HEK293 (cell line): Measurements from ENCODE around the gene CYP26A1.

ENCODE experiments used
- CTCF ChIA-PET: fragments of 350-600 bp; formaldehyde crosslinking; extraction: SDS; loops from one replicate; lab custom pipeline; 2021; ENCODE audit warnings: antibody characterized with exemption; lab: Yijun Ruan, JAX
- POLR2A ChIA-PET: fragments of 300-600 bp; formaldehyde crosslinking; extraction: SDS; loops from one replicate; lab custom pipeline; 2020; ENCODE audit warnings: antibody characterized with exemption, inconsistent platforms; lab: Yijun Ruan, JAX
- H3K27ac ChIP-seq: fragments of 200-500 bp; sonication (Bioruptor generic); 2 replicates; pipeline ENCODE4 v1.5.1; 2014; ENCODE audit warnings: low read depth, low read length, control low read depth, inconsistent platforms; ENCODE audit errors: extremely low read depth
- H3K36me3 ChIP-seq, 2 experiments: fragments of 200-500 bp in 1 of 2; sonication (Bioruptor generic) in 1 of 2; 1 replicate in 1 of 2; 2 replicates in 1 of 2; pipeline ENCODE4 v1.5.1; 2014 to 2017; ENCODE audit warnings: inconsistent platforms in 2 of 2, low read length in 2 of 2; ENCODE audit not compliant: control insufficient read depth in 2 of 2, insufficient read depth in 1 of 2
- H3K4me1 ChIP-seq: fragments of 200-500 bp; sonication (Bioruptor generic); 2 replicates; pipeline ENCODE4 v1.5.1; 2014; ENCODE audit warnings: mild to moderate bottlenecking, low read length, inconsistent platforms; ENCODE audit not compliant: control insufficient read depth, insufficient read depth
- H3K4me3 ChIP-seq: 2 replicates; pipeline ENCODE4 v1.5.1; 2011; ENCODE audit warnings: low read depth, mild to moderate bottlenecking, control low read depth, low read length, moderate library complexity
- H3K9me3 ChIP-seq: fragments of 200-500 bp; sonication (Bioruptor generic); 2 replicates; pipeline ENCODE4 v1.5.1; 2014; ENCODE audit warnings: low read depth, low read length, inconsistent platforms; ENCODE audit not compliant: control insufficient read depth, insufficient read depth
- MZF1 ChIP-seq: fragments of 450-650 bp; formaldehyde crosslinking; IDR thresholded peaks from 2 replicates; pipeline ENCODE4 v1.5.1; 2017; ENCODE audit warnings: missing biosample characterization, missing genetic modification characterization, borderline replicate concordance
- SP3 ChIP-seq: fragments of 450-650 bp; formaldehyde crosslinking; IDR thresholded peaks from 2 replicates; pipeline ENCODE4 v1.5.1; 2016; ENCODE audit warnings: missing biosample characterization, missing genetic modification characterization
- WT1 ChIP-seq: fragments of 450-650 bp; formaldehyde crosslinking; IDR thresholded peaks from 2 replicates; pipeline ENCODE4 v1.5.1; 2016; ENCODE audit warnings: missing biosample characterization, missing genetic modification characterization
- ZIC2 ChIP-seq: fragments of 450-650 bp; formaldehyde crosslinking; IDR thresholded peaks from 2 replicates; pipeline ENCODE4 v1.5.1; 2016; ENCODE audit warnings: missing biosample characterization, missing genetic modification characterization
- ZNF138 ChIP-seq: fragments of 450-650 bp; formaldehyde crosslinking; IDR thresholded peaks from 2 replicates; pipeline ENCODE4 v1.5.1; 2016; ENCODE audit warnings: missing biosample characterization, missing genetic modification characterization, borderline replicate concordance
- ZNF423 ChIP-seq: fragments of 450-650 bp; formaldehyde crosslinking; IDR thresholded peaks from 2 replicates; pipeline ENCODE4 v1.5.1; 2016; ENCODE audit warnings: missing biosample characterization, missing genetic modification characterization
- ZNF571 ChIP-seq: fragments of 450-650 bp; formaldehyde crosslinking; IDR thresholded peaks from 2 replicates; pipeline ENCODE4 v1.5.0; 2017; ENCODE audit warnings: missing biosample characterization, missing genetic modification characterization
- ZNF585B ChIP-seq: fragments of 450-650 bp; formaldehyde crosslinking; IDR thresholded peaks from 2 replicates; pipeline ENCODE4 v1.5.1; 2016; ENCODE audit warnings: missing biosample characterization, missing genetic modification characterization
- ZNF76 ChIP-seq: fragments of 450-650 bp; formaldehyde crosslinking; IDR thresholded peaks from 2 replicates; pipeline ENCODE4; 2016; ENCODE audit warnings: low read depth, missing biosample characterization, missing genetic modification characterization, borderline replicate concordance
- ZNF776 ChIP-seq: fragments of 450-650 bp; formaldehyde crosslinking; IDR thresholded peaks from 2 replicates; pipeline ENCODE4 v1.5.0; 2017; ENCODE audit warnings: missing biosample characterization, missing genetic modification characterization, borderline replicate concordance
- ZSCAN30 ChIP-seq: fragments of 450-650 bp; IDR thresholded peaks from 2 replicates; pipeline ENCODE4 v1.5.1; 2018; ENCODE audit warnings: missing biosample characterization, mild to moderate bottlenecking, missing genetic modification characterization, moderate library complexity
- ZXDB ChIP-seq: fragments of 450-650 bp; formaldehyde crosslinking; IDR thresholded peaks from 2 replicates; pipeline ENCODE4 v1.5.1; 2016; ENCODE audit warnings: missing biosample characterization, missing genetic modification characterization
- TF ChIP-seq, protein P1 (sequence below): fragments of 450-650 bp; formaldehyde crosslinking; IDR thresholded peaks from 2 replicates; pipeline ENCODE4 v1.5.1; 2017; ENCODE audit warnings: missing biosample characterization, missing genetic modification characterization
- TF ChIP-seq, protein P2 (sequence below): fragments of 450-650 bp; IDR thresholded peaks from 2 replicates; pipeline ENCODE4 v1.5.1; 2018; ENCODE audit warnings: missing biosample characterization, missing genetic modification characterization
- TF ChIP-seq, protein P3 (sequence below): fragments of 450-650 bp; formaldehyde crosslinking; IDR thresholded peaks from 2 replicates; pipeline ENCODE4 v1.5.1; 2016; ENCODE audit warnings: missing biosample characterization, missing genetic modification characterization
- TF ChIP-seq, protein P4 (sequence below): IDR thresholded peaks from 2 replicates; pipeline ENCODE4 v1.6.1; 2011; ENCODE audit warnings: mild to moderate bottlenecking, low read depth, low read length, borderline replicate concordance
- TF ChIP-seq, protein P5 (sequence below): fragments of 450-650 bp; formaldehyde crosslinking; IDR thresholded peaks from 2 replicates; pipeline ENCODE4 v1.5.1; 2016; ENCODE audit warnings: missing biosample characterization, missing genetic modification characterization

The CYP26A1 gene

DNA sequence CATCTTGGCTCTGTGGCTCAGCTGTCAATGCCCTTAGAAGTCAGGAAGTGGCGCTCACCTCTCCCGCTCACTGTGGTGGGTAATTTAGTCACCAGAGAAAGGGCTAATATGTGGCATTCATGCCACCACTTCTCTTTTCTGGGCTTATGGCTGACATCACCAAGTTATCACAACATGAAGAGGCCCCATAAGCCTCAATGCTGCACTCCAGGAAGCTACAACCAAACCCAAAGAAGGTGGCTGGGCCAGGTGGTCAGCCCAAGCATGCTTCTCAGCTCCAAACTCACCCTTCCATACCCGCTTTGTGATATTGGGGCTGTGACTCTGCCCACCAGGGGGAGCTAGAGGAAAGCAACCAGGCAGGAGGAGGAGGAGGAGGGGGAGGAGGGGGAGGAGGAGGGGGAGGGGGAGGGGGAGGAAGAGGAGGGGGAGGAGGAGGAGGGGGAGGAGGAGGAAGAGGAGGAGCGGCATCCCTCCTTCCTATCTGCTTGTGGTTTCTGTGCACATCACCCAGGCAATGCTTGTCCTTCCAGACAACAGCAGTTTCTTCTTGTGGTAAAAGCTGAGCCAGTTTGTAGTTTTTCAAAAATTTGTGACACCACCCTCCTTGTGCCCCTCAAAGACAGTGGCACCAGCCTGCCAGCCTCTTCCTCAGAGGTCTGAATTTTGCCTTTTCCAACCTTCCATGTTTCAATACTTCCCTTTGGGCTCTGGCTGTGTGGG, 42.1 kb downstream of the CYP26A1 start (continued):
- TF ChIP-seq, protein P1, sequence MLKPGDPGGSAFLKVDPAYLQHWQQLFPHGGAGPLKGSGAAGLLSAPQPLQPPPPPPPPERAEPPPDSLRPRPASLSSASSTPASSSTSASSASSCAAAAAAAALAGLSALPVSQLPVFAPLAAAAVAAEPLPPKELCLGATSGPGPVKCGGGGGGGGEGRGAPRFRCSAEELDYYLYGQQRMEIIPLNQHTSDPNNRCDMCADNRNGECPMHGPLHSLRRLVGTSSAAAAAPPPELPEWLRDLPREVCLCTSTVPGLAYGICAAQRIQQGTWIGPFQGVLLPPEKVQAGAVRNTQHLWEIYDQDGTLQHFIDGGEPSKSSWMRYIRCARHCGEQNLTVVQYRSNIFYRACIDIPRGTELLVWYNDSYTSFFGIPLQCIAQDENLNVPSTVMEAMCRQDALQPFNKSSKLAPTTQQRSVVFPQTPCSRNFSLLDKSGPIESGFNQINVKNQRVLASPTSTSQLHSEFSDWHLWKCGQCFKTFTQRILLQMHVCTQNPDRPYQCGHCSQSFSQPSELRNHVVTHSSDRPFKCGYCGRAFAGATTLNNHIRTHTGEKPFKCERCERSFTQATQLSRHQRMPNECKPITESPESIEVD: no peak
- TF ChIP-seq MZF1 (tag by site-specific recombination): no peak
- no peak for TF ChIP-seq ZIC2 (tag by site-specific recombination)
- TF ChIP-seq, protein P2, sequence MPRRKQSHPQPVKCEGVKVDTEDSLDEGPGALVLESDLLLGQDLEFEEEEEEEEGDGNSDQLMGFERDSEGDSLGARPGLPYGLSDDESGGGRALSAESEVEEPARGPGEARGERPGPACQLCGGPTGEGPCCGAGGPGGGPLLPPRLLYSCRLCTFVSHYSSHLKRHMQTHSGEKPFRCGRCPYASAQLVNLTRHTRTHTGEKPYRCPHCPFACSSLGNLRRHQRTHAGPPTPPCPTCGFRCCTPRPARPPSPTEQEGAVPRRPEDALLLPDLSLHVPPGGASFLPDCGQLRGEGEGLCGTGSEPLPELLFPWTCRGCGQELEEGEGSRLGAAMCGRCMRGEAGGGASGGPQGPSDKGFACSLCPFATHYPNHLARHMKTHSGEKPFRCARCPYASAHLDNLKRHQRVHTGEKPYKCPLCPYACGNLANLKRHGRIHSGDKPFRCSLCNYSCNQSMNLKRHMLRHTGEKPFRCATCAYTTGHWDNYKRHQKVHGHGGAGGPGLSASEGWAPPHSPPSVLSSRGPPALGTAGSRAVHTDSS (tag by site-specific recombination): peak; percentile 40; the same call in 1 of the 2 replicates
- TF ChIP-seq ZNF423 (tag by site-specific recombination): no peak
- TF ChIP-seq SP3: no peak
- no peak for TF ChIP-seq ZNF138 (tag by site-specific recombination)
- TF ChIP-seq ZXDB (tag by site-specific recombination): no peak
- no peak for TF ChIP-seq ZNF76 (tag by site-specific recombination)
- TF ChIP-seq WT1 (tag by site-specific recombination): no peak

DNA sequence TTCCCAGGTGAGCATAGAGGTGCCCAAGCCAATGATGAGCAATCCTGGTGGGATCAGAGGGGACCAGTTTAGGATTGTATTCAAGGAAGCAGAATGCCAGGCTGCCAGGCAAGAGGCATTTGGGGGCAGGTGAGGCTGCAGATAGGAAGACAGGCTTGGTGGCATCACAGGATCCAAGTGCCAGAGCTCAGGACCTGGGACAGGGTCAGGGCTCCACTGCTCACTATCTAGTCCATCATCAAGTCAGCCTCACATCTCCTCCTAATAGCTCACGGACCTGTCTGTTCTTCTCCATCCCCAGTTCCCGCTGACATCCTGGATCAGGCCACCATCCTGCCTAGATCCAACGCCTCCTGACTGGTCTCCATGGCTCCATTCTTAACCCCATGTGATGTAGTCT, 47.6 kb downstream of the CYP26A1 start:
- no peaks in the 10 kb centered on the region for H3K9me3 ChIP-seq
- H3K4me1 ChIP-seq: no peaks in the 10 kb centered on the region
- H3K27ac ChIP-seq: no peak overlapping the region
- CTCF ChIA-PET: interaction anchor here (0.7 kb wide), 1 partner anchor 108 kb away, joined by 3 read pairs; no protein-coding TSS in a partner anchor
- POLR2A ChIA-PET: no interaction called here
- TF ChIP-seq, protein P3, sequence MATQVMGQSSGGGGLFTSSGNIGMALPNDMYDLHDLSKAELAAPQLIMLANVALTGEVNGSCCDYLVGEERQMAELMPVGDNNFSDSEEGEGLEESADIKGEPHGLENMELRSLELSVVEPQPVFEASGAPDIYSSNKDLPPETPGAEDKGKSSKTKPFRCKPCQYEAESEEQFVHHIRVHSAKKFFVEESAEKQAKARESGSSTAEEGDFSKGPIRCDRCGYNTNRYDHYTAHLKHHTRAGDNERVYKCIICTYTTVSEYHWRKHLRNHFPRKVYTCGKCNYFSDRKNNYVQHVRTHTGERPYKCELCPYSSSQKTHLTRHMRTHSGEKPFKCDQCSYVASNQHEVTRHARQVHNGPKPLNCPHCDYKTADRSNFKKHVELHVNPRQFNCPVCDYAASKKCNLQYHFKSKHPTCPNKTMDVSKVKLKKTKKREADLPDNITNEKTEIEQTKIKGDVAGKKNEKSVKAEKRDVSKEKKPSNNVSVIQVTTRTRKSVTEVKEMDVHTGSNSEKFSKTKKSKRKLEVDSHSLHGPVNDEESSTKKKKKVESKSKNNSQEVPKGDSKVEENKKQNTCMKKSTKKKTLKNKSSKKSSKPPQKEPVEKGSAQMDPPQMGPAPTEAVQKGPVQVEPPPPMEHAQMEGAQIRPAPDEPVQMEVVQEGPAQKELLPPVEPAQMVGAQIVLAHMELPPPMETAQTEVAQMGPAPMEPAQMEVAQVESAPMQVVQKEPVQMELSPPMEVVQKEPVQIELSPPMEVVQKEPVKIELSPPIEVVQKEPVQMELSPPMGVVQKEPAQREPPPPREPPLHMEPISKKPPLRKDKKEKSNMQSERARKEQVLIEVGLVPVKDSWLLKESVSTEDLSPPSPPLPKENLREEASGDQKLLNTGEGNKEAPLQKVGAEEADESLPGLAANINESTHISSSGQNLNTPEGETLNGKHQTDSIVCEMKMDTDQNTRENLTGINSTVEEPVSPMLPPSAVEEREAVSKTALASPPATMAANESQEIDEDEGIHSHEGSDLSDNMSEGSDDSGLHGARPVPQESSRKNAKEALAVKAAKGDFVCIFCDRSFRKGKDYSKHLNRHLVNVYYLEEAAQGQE (tag by site-specific recombination): peak; percentile 83
- TF ChIP-seq, protein P4, sequence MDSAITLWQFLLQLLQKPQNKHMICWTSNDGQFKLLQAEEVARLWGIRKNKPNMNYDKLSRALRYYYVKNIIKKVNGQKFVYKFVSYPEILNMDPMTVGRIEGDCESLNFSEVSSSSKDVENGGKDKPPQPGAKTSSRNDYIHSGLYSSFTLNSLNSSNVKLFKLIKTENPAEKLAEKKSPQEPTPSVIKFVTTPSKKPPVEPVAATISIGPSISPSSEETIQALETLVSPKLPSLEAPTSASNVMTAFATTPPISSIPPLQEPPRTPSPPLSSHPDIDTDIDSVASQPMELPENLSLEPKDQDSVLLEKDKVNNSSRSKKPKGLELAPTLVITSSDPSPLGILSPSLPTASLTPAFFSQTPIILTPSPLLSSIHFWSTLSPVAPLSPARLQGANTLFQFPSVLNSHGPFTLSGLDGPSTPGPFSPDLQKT: no peak
- H3K4me3 ChIP-seq: no peak overlapping the region
- H3K36me3 ChIP-seq: no peaks in the 10 kb centered on the region

DNA sequence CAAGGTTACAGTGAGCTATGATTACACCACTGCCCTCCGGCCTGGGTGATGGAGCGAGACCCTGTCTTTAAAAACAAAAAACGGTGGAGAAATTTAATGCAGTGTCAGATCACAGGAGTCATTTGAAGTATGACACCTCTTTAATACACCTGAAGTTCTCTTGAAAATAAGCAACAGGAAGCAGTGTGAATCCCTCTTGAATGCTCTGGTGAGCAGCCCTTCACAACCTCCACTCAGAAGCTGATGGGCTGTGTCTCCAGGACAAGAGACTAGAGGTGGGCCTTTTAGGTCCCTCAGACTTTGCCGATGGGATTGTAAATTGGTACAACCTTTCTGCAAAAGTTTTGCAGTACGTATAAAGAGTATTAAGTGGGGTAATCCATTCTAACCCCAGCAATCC, 50.1 kb downstream of the CYP26A1 start:
- Histone ChIP-seq H3K4me3 (no peak overlapping the region), H3K4me1 (no peaks in the 10 kb centered on the region), H3K27ac (no peak overlapping the region), H3K36me3 (no peaks in the 10 kb centered on the region), H3K9me3 (no peaks in the 10 kb centered on the region)
- POLR2A ChIA-PET: no interaction called here
- CTCF ChIA-PET: no interaction called here
- TF ChIP-seq ZNF585B (no peak), ZNF571 (tag by site-specific recombination) (no peak), ZSCAN30 (tag by site-specific recombination) (no peak), ZNF776 (no peak)
- TF ChIP-seq, protein P5, sequence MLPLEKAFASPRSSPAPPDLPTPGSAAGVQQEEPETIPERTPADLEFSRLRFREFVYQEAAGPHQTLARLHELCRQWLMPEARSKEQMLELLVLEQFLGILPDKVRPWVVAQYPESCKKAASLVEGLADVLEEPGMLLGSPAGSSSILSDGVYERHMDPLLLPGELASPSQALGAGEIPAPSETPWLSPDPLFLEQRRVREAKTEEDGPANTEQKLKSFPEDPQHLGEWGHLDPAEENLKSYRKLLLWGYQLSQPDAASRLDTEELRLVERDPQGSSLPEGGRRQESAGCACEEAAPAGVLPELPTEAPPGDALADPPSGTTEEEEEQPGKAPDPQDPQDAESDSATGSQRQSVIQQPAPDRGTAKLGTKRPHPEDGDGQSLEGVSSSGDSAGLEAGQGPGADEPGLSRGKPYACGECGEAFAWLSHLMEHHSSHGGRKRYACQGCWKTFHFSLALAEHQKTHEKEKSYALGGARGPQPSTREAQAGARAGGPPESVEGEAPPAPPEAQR (tag by site-specific recombination): no peak
